ENCODE measurements around the gene ZBTB4. TPM values are rescaled to one million over a fixed set of nuclear protein-coding genes. Genes with fewer than 3 reads are reported as not detected.

ZBTB4 gene
- total RNA-seq, 1 donor from 2014 or later = 60.3 TPM

GRCh38 chr17:7416323-7416722 is 63.1 kb downstream of the ZBTB4 start:
- intact Hi-C loops (cut with DNase I) = no loop called here
- ATAC-seq (ENCODE audit: poor library complexity) (no peak), DNase-seq (no peak)

DNA sequence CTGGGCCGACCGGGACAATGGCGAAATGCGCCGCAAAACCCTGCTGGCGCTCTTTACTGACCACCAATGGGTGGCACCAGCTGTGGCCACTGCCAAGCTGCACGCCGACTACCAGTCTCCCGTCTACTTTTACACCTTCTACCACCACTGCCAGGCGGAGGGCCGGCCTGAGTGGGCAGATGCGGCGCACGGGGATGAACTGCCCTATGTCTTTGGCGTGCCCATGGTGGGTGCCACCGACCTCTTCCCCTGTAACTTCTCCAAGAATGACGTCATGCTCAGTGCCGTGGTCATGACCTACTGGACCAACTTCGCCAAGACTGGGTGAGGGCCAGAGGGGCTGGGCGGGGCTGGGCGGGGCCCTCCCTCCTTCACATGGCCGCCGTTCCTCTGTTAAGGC is 63.6 kb downstream of the ZBTB4 start:
- ATAC-seq (ENCODE audit: poor library complexity) (no peak), DNase-seq (no peak)
- intact Hi-C loops (cut with DNase I) = no loop called here

- ATAC-seq (ENCODE audit: poor library complexity) = no peak
These were observed 64.6 kb downstream of the ZBTB4 start for GRCh38 chr17:7414837-7415236.

DNA sequence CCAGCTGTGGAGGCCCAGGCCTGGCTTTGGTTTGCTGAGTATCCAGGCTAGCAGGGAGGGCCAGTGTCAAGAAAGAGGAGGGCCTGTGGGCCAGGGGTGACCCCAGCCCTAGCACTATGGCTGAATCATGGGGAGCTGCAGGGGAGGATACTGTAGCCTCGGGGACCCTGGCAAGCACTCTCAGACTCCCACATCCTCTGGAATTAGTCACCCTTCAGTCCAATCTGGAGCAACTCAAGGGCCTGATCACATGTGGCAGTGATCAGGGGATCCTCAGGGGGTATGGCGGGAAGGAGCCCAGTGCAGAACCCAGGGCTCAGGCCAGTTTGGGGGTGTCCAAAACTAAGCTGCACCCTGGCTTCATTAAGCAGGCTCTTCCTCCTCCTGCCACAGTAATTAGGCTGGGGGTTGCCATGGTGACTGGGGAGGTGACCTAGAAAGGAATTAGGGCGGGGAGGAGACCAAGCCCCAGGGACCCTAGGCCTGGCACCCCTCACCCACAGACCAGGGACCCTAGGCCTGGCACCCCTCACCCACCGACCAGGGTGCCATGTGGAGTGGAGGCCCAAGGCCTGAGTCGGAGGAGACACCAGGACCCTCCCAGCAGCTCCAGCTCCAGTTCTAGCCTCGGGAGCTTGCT is 66.0 kb downstream of the ZBTB4 start:
- no peak for DNase-seq
- no peak for ATAC-seq (ENCODE audit: poor library complexity)
- intact Hi-C loops (cut with DNase I) = no loop called here

More at GRCh38 chr17:7414837-7415236, 64.6 kb downstream of the ZBTB4 start:
- DNase-seq = no peak
- intact Hi-C loops (cut with DNase I) = no loop called here

- ATAC-seq (ENCODE audit: poor library complexity) (no peak), DNase-seq (no peak)
- intact Hi-C loops (cut with DNase I) = no loop called here
These were observed 68.0 kb downstream of the ZBTB4 start for GRCh38 chr17:7411427-7411750.

- intact Hi-C loops (cut with DNase I) = no loop called here
- ATAC-seq (ENCODE audit: poor library complexity) (no peak), DNase-seq (no peak)
These were observed 68.6 kb downstream of the ZBTB4 start for GRCh38 chr17:7410634-7411426.

GRCh38 chr17:7409716-7410115 is 69.7 kb downstream of the ZBTB4 start:
- DNase-seq (no peak), ATAC-seq (ENCODE audit: poor library complexity) (no peak)
- intact Hi-C loops (cut with DNase I) = no loop called here

Other genes starting within 250 kb of the ZBTB4 start
- gene DVL2, start 245.1 kb downstream of the ZBTB4 start, total RNA-seq = 20.4 TPM
- gene PHF23, start 240.2 kb downstream of the ZBTB4 start, total RNA-seq = 19.4 TPM
- gene GABARAP, start 237.2 kb downstream of the ZBTB4 start, total RNA-seq = 432 TPM
- gene CTDNEP1, start 227.9 kb downstream of the ZBTB4 start, total RNA-seq = 109 TPM
- 71.6 TPM for gene ELP5, start 227.4 kb downstream of the ZBTB4 start, total RNA-seq
- 0.94 TPM for gene CLDN7, start 217.2 kb downstream of the ZBTB4 start, total RNA-seq
- gene SLC2A4, start 197.9 kb downstream of the ZBTB4 start, total RNA-seq = 141 TPM
- gene YBX2, start 185.0 kb downstream of the ZBTB4 start, total RNA-seq = 0.75 TPM
- 295 TPM for gene EIF5A, start 172.0 kb downstream of the ZBTB4 start, total RNA-seq
- gene GPS2, start 164.3 kb downstream of the ZBTB4 start, total RNA-seq = 68.8 TPM
- 26.2 TPM for gene NEURL4, start 150.3 kb downstream of the ZBTB4 start, total RNA-seq
- 14.9 TPM for gene ACAP1, start 143.1 kb downstream of the ZBTB4 start, total RNA-seq
- gene KCTD11, start 127.5 kb downstream of the ZBTB4 start, total RNA-seq = 4.4 TPM
- not detected for gene TMEM95, start 124.5 kb downstream of the ZBTB4 start, total RNA-seq
- gene TNK1, start 98.5 kb downstream of the ZBTB4 start, total RNA-seq = 2.1 TPM
- gene PLSCR3, start 85.1 kb downstream of the ZBTB4 start, total RNA-seq = 14.0 TPM
- 61.5 TPM for gene TMEM256, start 75.5 kb downstream of the ZBTB4 start, total RNA-seq
- 5.8 TPM for gene NLGN2, start 71.8 kb downstream of the ZBTB4 start, total RNA-seq
- gene SPEM1, start 59.3 kb downstream of the ZBTB4 start, total RNA-seq = not detected
- gene SPEM2, start 54.0 kb downstream of the ZBTB4 start, total RNA-seq = not detected
- gene SPEM3, start 50.8 kb downstream of the ZBTB4 start, total RNA-seq = not detected
- gene TMEM102, start 44.2 kb downstream of the ZBTB4 start, total RNA-seq = 1.7 TPM
- gene FGF11, start 40.1 kb downstream of the ZBTB4 start, total RNA-seq = 9.8 TPM
- gene CHRNB1, start 34.6 kb downstream of the ZBTB4 start, total RNA-seq = 9.8 TPM
- gene SLC35G6, start 1.8 kb upstream of the ZBTB4 start, total RNA-seq = not detected
- gene POLR2A, start 4.7 kb upstream of the ZBTB4 start, total RNA-seq = 32.9 TPM
- gene TNFSF12, start 69.4 kb upstream of the ZBTB4 start, total RNA-seq = 34.6 TPM
- gene TNFSF13, start 79.1 kb upstream of the ZBTB4 start, total RNA-seq = 8.3 TPM
- gene SENP3, start 82.3 kb upstream of the ZBTB4 start, total RNA-seq = 30.8 TPM
- gene CD68, start 100.0 kb upstream of the ZBTB4 start, total RNA-seq = 32.0 TPM
- 25.9 TPM for gene MPDU1, start 104.2 kb upstream of the ZBTB4 start, total RNA-seq
- gene SOX15, start 110.5 kb upstream of the ZBTB4 start, total RNA-seq = 0.91 TPM
- 101 TPM for gene FXR2, start 135.3 kb upstream of the ZBTB4 start, total RNA-seq
- gene SAT2, start 148.2 kb upstream of the ZBTB4 start, total RNA-seq = 80.0 TPM
- gene SHBG, start 150.5 kb upstream of the ZBTB4 start, total RNA-seq = 0.54 TPM
- 3.1 TPM for gene ATP1B2, start 171.3 kb upstream of the ZBTB4 start, total RNA-seq
- 11.5 TPM for gene TP53, start 207.9 kb upstream of the ZBTB4 start, total RNA-seq
- gene WRAP53, start 208.8 kb upstream of the ZBTB4 start, total RNA-seq = 4.2 TPM
- gene EFNB3, start 225.6 kb upstream of the ZBTB4 start, total RNA-seq = 0.13 TPM
- gene DNAH2, start 238.1 kb upstream of the ZBTB4 start, total RNA-seq = not detected